K562 (cell line): ENCODE measurements around the gene ZNF487. TPM values are rescaled to one million over a fixed set of nuclear protein-coding genes. Genes with fewer than 3 reads are reported as not detected.

ENCODE experiments used
- EP400 ChIP-seq: fragments of 450-650 bp; IDR thresholded peaks from 2 replicates; pipeline ENCODE4 v1.6.1; 2017; ENCODE audit warnings: antibody characterized with exemption, mild to moderate bottlenecking, moderate library complexity
- JUN ChIP-seq, 2 experiments: sonication (generic) in 1 of 2; formaldehyde crosslinking in 1 of 2; IDR thresholded peaks; 2 replicates each; pipeline versions ENCODE4 v1.6.1 to v1.8.0; 2012 to 2022; ENCODE audit warnings: borderline replicate concordance in 2 of 2, mild to moderate bottlenecking in 2 of 2, improper control_type of control experiment in 1 of 2, low read depth in 1 of 2, low read length in 1 of 2, missing genetic modification reagents in 1 of 2
- MAFK ChIP-seq: IDR thresholded peaks from 2 replicates; pipeline ENCODE4 v1.6.1; 2011; ENCODE audit warnings: low read length, improper control_type of control experiment
- NFE2L1 ChIP-seq: fragments of 450-650 bp; IDR thresholded peaks from 2 replicates; pipeline ENCODE4 v1.6.1; 2016; ENCODE audit warnings: missing genetic modification characterization, low read depth, mild to moderate bottlenecking, missing compliant biosample characterization, moderate library complexity, borderline replicate concordance
- PCBP1 ChIP-seq: fragments of 200-400 bp; formaldehyde crosslinking; IDR thresholded peaks from 2 replicates; pipeline ENCODE4 v1.6.1; 2018; ENCODE audit warnings: mild to moderate bottlenecking, low read depth, low read length; ENCODE audit not compliant: poor library complexity, severe bottlenecking
- PML ChIP-seq: IDR thresholded peaks from 2 replicates; pipeline ENCODE4 v1.6.1; 2012; ENCODE audit warnings: low read length, inconsistent platforms
- RAD21 ChIP-seq, 2 experiments: fragments of 250-450 bp in 1 of 2; fragments of 450-650 bp in 1 of 2; sonication (Bioruptor Pico) in 1 of 2; formaldehyde crosslinking in 1 of 2; IDR thresholded peaks in 1 of 2; conservative IDR thresholded peaks in 1 of 2; 2 replicates each; pipeline versions ENCODE4 v1.4.0 to v1.8.0; 2020 to 2022; ENCODE audit warnings: mild to moderate bottlenecking in 2 of 2, moderate library complexity in 1 of 2
- SAP30 ChIP-seq: fragments of 200-600 bp; sonication (generic); IDR thresholded peaks from 2 replicates; pipeline ENCODE4 v1.6.1; 2012; ENCODE audit warnings: borderline replicate concordance, low read depth, mild to moderate bottlenecking, moderate library complexity, low read length, control low read depth, inconsistent platforms; ENCODE audit not compliant: insufficient read depth, poor library complexity, severe bottlenecking
- ZFP1 ChIP-seq: fragments of 450-650 bp; formaldehyde crosslinking; IDR thresholded peaks from 2 replicates; pipeline ENCODE4 v1.4.0; 2020; ENCODE audit warnings: mild to moderate bottlenecking, mixed read lengths
- ZNF431 ChIP-seq: sonication (generic); formaldehyde crosslinking; IDR thresholded peaks from 2 replicates; pipeline ENCODE4 v1.8.0; 2022; ENCODE audit warnings: mild to moderate bottlenecking, missing genetic modification reagents
- ZSCAN29 ChIP-seq: fragments of 450-650 bp; IDR thresholded peaks from 2 replicates; pipeline ENCODE4 v1.6.1; 2017
- polyA plus RNA-seq, 8 experiments: library from polyadenylated mRNA; depleted of rRNA in 4 of 8; stranded (reverse) in 5 of 8; unstranded in 3 of 8; fragments of >200 nt; fragmentation: Nextera tagmentation in 2 of 8; fragmentation: Illumina TruSeq in 1 of 8; extraction: Ambion mirVana in 2 of 8; extraction: Trizol in 1 of 8; gene quantifications; 2 replicates each; pipeline versions ENCODE4 v1.2.1 to v1.2.3, GENCODE V29; 2011 to 2014; ENCODE audit warnings: inconsistent platforms in 1 of 8, missing spikeins in 1 of 8
- total RNA-seq, 7 experiments: library from RNA; depleted of rRNA in 6 of 7; stranded (reverse); fragments of >200 nt in 6 of 7; fragmentation: Illumina TruSeq in 2 of 7; extraction: Trizol in 2 of 7; gene quantifications; 2 replicates each; pipeline versions ENCODE4 v1.2.1 to v1.2.3, GENCODE V29; 2011 to 2021; ENCODE audit warnings: low replicate concordance in 1 of 7
- TF ChIP-seq, protein P1 (sequence below), 2 experiments: fragments of 450-650 bp in 1 of 2; sonication (generic) in 1 of 2; formaldehyde crosslinking in 1 of 2; IDR thresholded peaks in 1 of 2; conservative IDR thresholded peaks in 1 of 2; 2 replicates each; pipeline versions ENCODE4 v1.6.1 to v1.8.1; 2016 to 2023; ENCODE audit warnings: mild to moderate bottlenecking in 2 of 2, moderate library complexity in 2 of 2, inconsistent platforms in 1 of 2, missing genetic modification reagents in 1 of 2
- TF ChIP-seq, protein P2 (sequence below), 2 experiments: fragments of 450-650 bp in 1 of 2; sonication (generic) in 1 of 2; formaldehyde crosslinking; conservative IDR thresholded peaks; 2 replicates each; pipeline versions ENCODE4 v1.4.0 to v1.8.1; 2020 to 2022; ENCODE audit warnings: mild to moderate bottlenecking in 1 of 2, missing genetic modification reagents in 1 of 2
- TF ChIP-seq, protein P3 (sequence below): sonication (generic); formaldehyde crosslinking; IDR thresholded peaks from 2 replicates; pipeline ENCODE4 v1.8.1; 2023; ENCODE audit warnings: mild to moderate bottlenecking, missing genetic modification reagents
- TF ChIP-seq, protein P4 (sequence below): fragments of 250-450 bp; sonication (Bioruptor Pico); IDR thresholded peaks from 2 replicates; pipeline ENCODE4 v1.8.0; 2022; ENCODE audit warnings: inconsistent platforms, mild to moderate bottlenecking, moderate library complexity, borderline replicate concordance
- TF ChIP-seq, protein P5 (sequence below): fragments of 450-650 bp; IDR thresholded peaks from 2 replicates; pipeline ENCODE4 v1.6.1; 2018; ENCODE audit warnings: mild to moderate bottlenecking, low read depth; ENCODE audit not compliant: partially characterized antibody

Gene ZNF487
- total and polyA plus RNA-seq, 9 of the 15 experiments (the other 6 are each of a cell fraction or from before 2014, with no cell fraction given), result 1.9 to 6.5 (median 4.2) TPM

DNA sequence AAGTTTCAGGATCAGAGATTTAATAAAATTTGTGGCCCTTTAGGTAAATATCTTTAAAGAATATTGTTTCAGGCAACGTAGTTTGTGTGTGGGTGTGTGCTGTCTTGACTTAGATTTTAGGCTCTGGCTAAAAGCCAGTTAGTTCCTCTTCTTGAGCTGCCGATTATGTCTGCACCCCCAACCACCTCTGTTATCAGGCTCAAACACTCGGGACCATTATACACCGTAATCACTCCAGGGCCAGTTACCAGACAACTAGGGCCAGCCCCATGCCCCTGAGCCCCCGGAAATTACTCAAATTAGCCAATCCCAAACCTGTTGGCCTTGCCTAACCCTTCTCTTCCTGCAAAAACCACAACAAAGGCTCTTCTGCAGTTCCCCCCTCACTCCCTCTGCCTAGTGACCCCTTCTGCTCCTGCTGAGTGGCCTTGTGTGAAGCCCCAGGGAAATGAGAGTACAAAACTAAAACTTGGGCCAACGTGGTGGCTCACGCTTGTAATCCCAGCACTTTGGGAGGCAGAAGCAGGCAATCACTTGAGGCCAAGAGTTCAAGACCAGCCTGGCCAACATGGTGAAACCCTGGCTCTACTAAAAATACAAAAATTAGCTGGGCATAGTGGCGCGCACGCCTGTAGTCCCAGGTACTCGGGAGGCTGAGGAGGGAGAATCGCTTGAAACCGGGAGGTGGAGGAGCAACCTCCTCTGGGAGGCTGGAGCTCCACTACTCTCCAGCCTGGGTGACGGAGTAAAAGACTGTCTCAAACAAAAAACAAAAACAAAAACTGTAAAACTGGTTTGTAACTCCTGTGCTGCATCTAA lies 18.8 kb upstream of the ZNF487 start (continued):
- TF ChIP-seq, protein P1, sequence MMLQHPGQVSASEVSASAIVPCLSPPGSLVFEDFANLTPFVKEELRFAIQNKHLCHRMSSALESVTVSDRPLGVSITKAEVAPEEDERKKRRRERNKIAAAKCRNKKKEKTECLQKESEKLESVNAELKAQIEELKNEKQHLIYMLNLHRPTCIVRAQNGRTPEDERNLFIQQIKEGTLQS (IDR thresholded peaks at IDR 0.05), result peak; percentile 83
- TF ChIP-seq, protein P1 (CRISPR knock-in tag; conservative IDR thresholded peaks at IDR 0.05), result peak; percentile 75; the same call in 1 of the 2 replicates
- TF ChIP-seq ZNF431 (CRISPR knock-in tag) (no peak), PML (peak; percentile 100), NFE2L1 (peak; percentile 35; the same call in 1 of the 2 replicates), PCBP1 (no peak), ZFP1 (CRISPR knock-in tag) (peak; percentile 61; the same call in 1 of the 2 replicates), SAP30 (no peak), JUN (IDR thresholded peaks at IDR 0.05; ENCODE audit: borderline replicate concordance, low read depth, low read length) (peak; percentile 44; the same call in 1 of the 2 replicates), JUN (CRISPR knock-in tag; IDR thresholded peaks at IDR 0.05; ENCODE audit: borderline replicate concordance) (no peak), ZSCAN29 (no peak), RAD21 (CRISPR knock-in tag; conservative IDR thresholded peaks at IDR 0.05 in 1 of 2, IDR thresholded peaks at IDR 0.05 in 1 of 2) (no peak; a peak in 3 of 4 replicates), MAFK (peak; percentile 19; the same call in 1 of the 2 replicates), EP400 (peak; percentile 93)
- TF ChIP-seq, protein P2, sequence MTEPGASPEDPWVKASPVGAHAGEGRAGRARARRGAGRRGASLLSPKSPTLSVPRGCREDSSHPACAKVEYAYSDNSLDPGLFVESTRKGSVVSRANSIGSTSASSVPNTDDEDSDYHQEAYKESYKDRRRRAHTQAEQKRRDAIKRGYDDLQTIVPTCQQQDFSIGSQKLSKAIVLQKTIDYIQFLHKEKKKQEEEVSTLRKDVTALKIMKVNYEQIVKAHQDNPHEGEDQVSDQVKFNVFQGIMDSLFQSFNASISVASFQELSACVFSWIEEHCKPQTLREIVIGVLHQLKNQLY (CRISPR knock-in tag; conservative IDR thresholded peaks at IDR 0.05), result peak in 1 of 2 experiments; percentile 87; a peak in 1 of 4 replicates
- TF ChIP-seq, protein P3, sequence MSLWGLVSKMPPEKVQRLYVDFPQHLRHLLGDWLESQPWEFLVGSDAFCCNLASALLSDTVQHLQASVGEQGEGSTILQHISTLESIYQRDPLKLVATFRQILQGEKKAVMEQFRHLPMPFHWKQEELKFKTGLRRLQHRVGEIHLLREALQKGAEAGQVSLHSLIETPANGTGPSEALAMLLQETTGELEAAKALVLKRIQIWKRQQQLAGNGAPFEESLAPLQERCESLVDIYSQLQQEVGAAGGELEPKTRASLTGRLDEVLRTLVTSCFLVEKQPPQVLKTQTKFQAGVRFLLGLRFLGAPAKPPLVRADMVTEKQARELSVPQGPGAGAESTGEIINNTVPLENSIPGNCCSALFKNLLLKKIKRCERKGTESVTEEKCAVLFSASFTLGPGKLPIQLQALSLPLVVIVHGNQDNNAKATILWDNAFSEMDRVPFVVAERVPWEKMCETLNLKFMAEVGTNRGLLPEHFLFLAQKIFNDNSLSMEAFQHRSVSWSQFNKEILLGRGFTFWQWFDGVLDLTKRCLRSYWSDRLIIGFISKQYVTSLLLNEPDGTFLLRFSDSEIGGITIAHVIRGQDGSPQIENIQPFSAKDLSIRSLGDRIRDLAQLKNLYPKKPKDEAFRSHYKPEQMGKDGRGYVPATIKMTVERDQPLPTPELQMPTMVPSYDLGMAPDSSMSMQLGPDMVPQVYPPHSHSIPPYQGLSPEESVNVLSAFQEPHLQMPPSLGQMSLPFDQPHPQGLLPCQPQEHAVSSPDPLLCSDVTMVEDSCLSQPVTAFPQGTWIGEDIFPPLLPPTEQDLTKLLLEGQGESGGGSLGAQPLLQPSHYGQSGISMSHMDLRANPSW (CRISPR knock-in tag), result 0 out of 2 replicates have a peak, but pooled peaks have one; percentile 30
- TF ChIP-seq, protein P4, sequence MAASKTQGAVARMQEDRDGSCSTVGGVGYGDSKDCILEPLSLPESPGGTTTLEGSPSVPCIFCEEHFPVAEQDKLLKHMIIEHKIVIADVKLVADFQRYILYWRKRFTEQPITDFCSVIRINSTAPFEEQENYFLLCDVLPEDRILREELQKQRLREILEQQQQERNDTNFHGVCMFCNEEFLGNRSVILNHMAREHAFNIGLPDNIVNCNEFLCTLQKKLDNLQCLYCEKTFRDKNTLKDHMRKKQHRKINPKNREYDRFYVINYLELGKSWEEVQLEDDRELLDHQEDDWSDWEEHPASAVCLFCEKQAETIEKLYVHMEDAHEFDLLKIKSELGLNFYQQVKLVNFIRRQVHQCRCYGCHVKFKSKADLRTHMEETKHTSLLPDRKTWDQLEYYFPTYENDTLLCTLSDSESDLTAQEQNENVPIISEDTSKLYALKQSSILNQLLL (CRISPR knock-in tag), result 0 out of 2 replicates have a peak, but pooled peaks have one; percentile 24
- TF ChIP-seq, protein P5, sequence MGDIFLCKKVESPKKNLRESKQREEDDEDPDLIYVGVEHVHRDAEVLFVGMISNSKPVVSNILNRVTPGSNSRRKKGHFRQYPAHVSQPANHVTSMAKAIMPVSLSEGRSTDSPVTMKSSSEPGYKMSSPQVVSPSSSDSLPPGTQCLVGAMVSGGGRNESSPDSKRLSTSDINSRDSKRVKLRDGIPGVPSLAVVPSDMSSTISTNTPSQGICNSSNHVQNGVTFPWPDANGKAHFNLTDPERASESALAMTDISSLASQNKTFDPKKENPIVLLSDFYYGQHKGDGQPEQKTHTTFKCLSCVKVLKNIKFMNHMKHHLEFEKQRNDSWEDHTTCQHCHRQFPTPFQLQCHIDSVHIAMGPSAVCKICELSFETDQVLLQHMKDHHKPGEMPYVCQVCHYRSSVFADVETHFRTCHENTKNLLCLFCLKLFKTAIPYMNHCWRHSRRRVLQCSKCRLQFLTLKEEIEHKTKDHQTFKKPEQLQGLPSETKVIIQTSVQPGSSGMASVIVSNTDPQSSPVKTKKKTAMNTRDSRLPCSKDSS, result no peak
